OCI-LY3 (cell line): Measurements from ENCODE around the gene FGB.

ENCODE experiments used
- CTCF ChIP-seq: fragments of 200-600, 300-600 bp; sonication (generic); IDR thresholded peaks from 2 replicates; pipeline ENCODE4 v1.5.1; 2014; ENCODE audit warnings: antibody characterized with exemption, low read length, low read depth
- EZH2phosphoT487 ChIP-seq: fragments of 200-600 bp; shearing (Covaris generic); IDR thresholded peaks from 2 replicates; pipeline ENCODE4 v1.6.1; 2018; ENCODE audit warnings: antibody characterized with exemption, mixed run types, low read depth

GRCh38 chr4:154519214-154519613, 43.6 kb upstream of the FGB start:
- TF ChIP-seq CTCF = no peak
- TF ChIP-seq EZH2phosphoT487 = no peak
